Measurements from ENCODE around the gene PID1.

PID1 gene

DNA sequence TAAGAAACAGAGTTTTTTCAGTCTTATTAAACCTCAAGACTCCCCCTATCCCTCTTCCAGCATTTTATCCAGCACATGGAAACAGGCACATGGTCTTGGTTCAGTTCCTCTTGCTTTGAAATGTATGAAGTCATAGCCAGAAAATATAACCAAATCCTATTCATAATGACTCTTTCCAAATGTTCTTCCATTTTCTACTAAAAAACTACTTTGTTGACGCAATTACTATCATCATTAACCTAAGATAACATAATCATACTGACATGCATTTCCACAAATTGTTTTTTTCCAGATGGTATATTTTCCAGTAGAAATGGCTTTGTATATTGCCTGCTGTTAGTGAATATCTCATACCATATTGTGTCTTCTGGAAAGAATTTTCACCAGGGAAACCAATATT, 261.3 kb downstream of the PID1 start:
- DNase-seq (ENCODE audit: low read depth) = no peak

DNA sequence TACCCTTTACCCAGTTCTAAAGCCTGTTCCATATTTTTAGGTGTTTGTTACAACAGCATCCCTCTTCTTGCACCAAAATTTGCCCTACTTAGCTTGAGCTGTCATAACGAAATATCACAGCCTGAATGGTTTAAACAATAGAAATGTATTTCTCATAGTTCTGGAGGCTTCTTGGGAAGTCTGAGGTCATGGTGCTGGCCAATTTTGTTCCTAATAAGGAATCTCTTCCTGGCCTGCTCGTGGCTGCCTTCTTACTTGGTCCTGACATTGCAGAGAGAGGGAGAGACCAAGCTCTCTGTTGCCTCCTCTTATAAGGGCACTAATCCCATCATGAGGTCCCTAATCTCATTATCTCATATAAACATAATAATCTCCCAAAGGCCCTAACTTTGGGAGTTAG, 267.8 kb downstream of the PID1 start:
- DNase-seq (ENCODE audit: low read depth) = no peak

DNA sequence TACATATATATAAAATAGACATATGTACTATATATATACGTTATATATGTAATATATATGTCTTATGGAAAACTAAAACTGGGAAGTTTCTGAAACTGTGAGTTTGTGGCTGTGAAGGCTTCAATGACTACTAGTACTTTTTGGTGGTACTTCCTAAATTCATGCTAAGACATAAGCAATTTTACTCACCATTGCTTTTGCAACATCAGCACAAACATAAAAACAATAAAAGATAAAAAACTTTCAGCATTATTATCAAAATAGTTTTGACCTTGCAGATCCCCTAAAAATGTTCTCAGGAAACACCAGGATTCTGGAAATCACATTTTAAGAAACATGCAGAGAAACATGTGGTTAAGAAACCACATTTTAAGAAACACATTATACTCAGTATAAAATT, 269.9 kb downstream of the PID1 start:
- DNase-seq (ENCODE audit: low read depth) = no peak

DNA sequence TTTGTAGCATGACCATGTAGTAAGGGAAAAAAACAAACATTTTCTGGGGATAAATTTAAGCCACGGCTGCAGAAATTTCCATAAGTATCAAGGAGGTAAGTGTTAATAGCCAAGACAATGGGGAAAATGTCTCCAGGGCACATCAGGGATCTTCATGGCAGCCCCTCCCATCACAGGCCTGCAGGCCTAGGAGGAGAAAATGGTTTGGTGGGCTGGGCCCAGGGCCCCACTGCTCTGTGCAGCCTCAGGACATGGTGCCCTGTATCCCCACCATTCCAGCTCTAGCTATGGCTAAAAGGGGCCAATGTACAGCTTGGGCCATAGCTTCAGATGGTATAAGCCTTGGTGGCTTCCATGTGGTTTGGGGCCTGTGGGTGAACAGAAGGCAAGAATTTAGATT, 271.8 kb downstream of the PID1 start:
- DNase-seq (ENCODE audit: low read depth) = no peak

DNA sequence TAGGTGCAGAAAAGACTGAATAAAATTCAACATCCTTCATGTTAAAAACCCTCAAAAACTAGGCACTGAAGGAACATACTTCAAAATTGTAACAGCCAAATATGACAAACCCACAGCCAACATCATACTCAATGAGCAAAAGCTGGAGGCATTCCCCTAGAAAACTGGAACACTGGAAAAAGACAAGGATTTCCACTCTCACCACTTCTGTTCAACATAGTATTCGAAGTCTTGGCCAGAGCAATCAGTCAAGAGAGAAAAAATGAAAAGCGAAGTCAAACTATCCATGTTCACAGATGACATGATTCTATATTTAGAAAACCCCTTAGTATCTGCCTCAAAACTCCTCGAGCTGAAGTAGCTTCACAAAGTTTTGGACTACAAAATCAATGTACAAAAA, 282.3 kb downstream of the PID1 start:
- no peak for DNase-seq (ENCODE audit: low read depth)

DNA sequence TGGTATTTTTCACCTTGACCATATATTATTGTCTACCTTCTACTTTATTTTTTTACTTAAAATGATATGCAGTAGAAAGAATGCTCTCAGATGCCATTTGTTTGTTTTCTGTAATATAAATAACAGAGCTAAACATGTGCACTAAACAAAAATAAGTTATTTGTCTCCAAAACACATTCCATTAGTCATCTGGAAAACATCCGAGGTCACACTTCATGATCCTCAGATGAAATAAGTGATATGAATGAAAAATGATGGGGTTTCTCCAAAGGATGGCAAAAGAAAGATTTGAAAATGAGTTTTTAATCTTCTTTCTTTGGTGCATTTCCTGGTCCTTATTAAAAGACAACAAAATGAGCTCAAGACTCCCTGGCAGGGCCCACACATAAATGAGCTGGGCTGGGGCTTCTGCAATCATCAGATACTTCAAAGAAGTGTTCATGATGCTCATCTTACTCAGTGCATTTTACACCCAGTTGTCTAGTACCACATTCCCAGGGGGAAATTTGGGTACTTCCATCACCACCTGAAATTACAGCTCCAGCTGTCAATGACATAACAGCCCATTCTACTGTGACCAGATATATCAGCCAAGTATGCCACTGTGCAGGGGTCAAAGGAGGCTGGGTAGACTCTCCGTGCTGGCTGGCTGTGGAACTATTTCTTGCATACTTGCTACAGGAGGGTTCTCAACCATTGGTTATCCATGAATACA, 283.5 kb downstream of the PID1 start:
- DNase-seq (ENCODE audit: low read depth) = no peak

DNA sequence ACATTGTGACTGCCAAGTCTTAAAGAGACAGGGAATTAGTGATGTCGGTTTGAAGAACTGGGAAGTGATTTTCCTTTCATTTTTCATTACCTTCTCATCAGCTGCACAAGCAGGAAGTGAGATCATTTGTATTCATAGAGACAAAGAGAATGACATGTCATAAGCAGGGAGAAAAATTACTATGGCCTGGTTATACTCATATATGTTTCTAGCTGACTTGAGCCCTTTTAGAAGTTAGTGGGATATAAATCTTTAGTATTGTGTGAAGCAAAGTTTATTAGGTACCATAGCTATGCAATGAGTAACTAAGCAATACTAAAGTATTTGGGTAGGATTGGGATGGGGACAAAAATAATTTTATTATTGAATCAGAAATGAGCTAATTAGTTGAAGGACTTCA, 284.1 kb downstream of the PID1 start:
- DNase-seq (ENCODE audit: low read depth) = no peak

DNA sequence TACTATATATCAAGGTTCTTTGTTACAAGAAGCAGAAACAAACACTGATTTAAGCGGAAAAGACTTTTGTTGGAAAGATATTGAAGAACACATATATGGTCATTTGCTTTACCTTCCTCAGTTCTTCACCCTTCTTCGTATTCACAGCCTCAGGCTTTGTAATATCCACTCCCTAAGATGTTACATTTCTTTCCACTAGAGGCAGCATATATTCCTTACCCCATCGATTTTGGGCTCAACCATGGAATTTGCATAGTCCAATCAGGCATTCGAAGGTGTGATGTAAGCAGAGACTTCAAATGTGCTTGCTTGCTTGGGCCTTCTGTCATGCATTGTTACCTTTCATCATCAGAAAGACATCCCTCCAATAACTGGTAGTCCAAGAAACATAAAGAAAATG, 287.4 kb downstream of the PID1 start:
- no peak for DNase-seq (ENCODE audit: low read depth)

DNA sequence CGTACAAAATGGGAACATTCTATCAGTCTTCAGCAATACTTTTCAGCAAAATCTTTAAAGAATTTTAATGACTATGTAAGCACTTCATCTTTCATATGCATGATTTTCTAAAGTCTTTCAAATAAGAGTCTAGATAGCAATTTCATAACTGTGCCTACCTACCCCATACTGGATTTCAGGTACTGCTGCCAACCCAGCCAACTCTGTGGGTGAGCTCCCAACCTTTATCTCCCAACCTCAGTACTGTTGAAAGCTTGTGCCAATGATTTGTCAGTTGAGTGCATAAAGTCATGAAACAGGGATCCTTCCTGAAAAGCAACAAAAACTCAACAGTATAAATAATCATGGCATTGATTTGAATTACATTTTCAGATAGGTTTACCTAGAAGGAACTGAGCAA, 296.9 kb downstream of the PID1 start:
- no peak for DNase-seq (ENCODE audit: low read depth)
